Psoas muscle (tissue), 8 donors: Measurements from ENCODE around the gene CD55. TPM values are rescaled to one million over a fixed set of nuclear protein-coding genes. Genes with fewer than 3 reads are reported as not detected.

Experiments
- ATAC-seq, 4 donors: fragments of 200-7000 bp; cut with Tn5 transposase; one replicate each; pipeline ENCODE4 v1.9.1; 2020; ENCODE audit warnings: moderate library complexity in 3 of 4, mild to moderate bottlenecking in 2 of 4
- DNase-seq, 2 donors: peaks; one replicate each; pipeline ENCODE4 v3.0.0-alpha.2; 2020
- H3K27ac ChIP-seq: fragments of 200-600 bp; one replicate; pipeline ENCODE4 v1.8.0; 2022
- H3K27me3 ChIP-seq, 3 donors: fragments of 200-600 bp in 1 of 3; one replicate each; pipeline versions ENCODE4 v1.6.1 to v1.8.0; 2013 to 2022; ENCODE audit warnings: low read length in 2 of 3, mild to moderate bottlenecking in 2 of 3, moderate library complexity in 1 of 3; ENCODE audit not compliant: insufficient read depth in 3 of 3
- H3K36me3 ChIP-seq, 2 donors: fragments of 200-600 bp in 1 of 2; one replicate each; pipeline versions ENCODE4 v1.6.1 to v1.8.0; 2013 to 2022; ENCODE audit warnings: low read depth in 1 of 2, mild to moderate bottlenecking in 1 of 2, moderate library complexity in 1 of 2; ENCODE audit not compliant: insufficient read depth in 1 of 2
- H3K4me1 ChIP-seq: fragments of 200-600 bp; one replicate; pipeline ENCODE4 v1.8.0; 2022
- H3K4me3 ChIP-seq: fragments of 200-600 bp; one replicate; pipeline ENCODE4 v1.8.0; 2022; ENCODE audit warnings: mild to moderate bottlenecking
- H3K9me3 ChIP-seq: fragments of 200-600 bp; one replicate; pipeline ENCODE4 v1.8.0; 2022
- CTCF ChIP-seq: fragments of 200-600 bp; IDR thresholded peaks from one replicate; pipeline ENCODE4 v1.8.0; 2022; ENCODE audit warnings: antibody characterized with exemption
- WGBS, 3 donors: extraction: QIAGEN DNeasy Blood & Tissue Kit; methylation state at CpG; one replicate each; pipeline versions ENCODE4 v1.1.6 to v1.1.7; 2013; 5-methylcytosine and 5-hydroxymethylcytosine counted together
- intact Hi-C, 2 donors: fragments of 100-400 bp; cut with DNase I; formaldehyde crosslinking; loops; one replicate each; pipeline versions ENCODE4 v1.11.0 to v1.14.2; 2022
- polyA plus RNA-seq, 3 donors: library from polyadenylated mRNA; stranded (reverse); fragments of 200-250 nt; gene quantifications; one replicate each; pipeline ENCODE4 v1.2.3, GENCODE V29; 2013
- total RNA-seq, 4 donors: library from RNA; stranded (reverse); fragmentation: NEBNext Ultra II Directional in 2 of 4; extraction: Animal tissue kit (Norgen Biotek cat#: 25700) in 2 of 4; gene quantifications; one replicate each; pipeline versions ENCODE4 v1.2.1 to v1.2.4, GENCODE V29; 2021 to 2023
- donor health status: healthy with polysubstance abuse.
- donor health status: DM: no; HTN: no; CAD: no; lungs with moderate emphysema.
- donor health status: Bipolar disorder and iron deficiency.
- donor health status: healthy.
- donor health status: DM: yes; HTN: yes; CAD: no.
- donor health status: DM: no; HTN: no; CAD: no.
- donor health status: DM: no; HTN: no; CAD: no.
- donor health status: DM: yes; HTN: yes; CAD: no.

The CD55 gene
- total and polyA plus RNA-seq, 7 donors = 44.2 to 318 (median 102) TPM

GRCh38 chr1:207336559-207337467 is 15.3 kb downstream of the CD55 start:
- no peaks in the 10 kb centered on the region for H3K27me3 ChIP-seq
- ATAC-seq (peak in 1 of 4 donors; percentile 35), DNase-seq (no peak)
- no peaks in the 10 kb centered on the region for H3K9me3 ChIP-seq
- WGBS, 3 donors = 38 to 60% (median 40%) methylated on average over 3 of the region's 3 CpGs
- H3K36me3 ChIP-seq = peaks cover 14 to 86% of the 10 kb centered on the region in 2 donors
- H3K4me3 ChIP-seq = no peak overlapping the region
- intact Hi-C loops = no loop called here
- peaks cover 3% of the 10 kb centered on the region for H3K4me1 ChIP-seq
- no peak overlapping the region for H3K27ac ChIP-seq
- TF ChIP-seq CTCF = no peak

- Histone ChIP-seq H3K4me3 (no peak overlapping the region), H3K9me3 (no peaks in the 10 kb centered on the region), H3K4me1 (peaks cover 27% of the 10 kb centered on the region), H3K27ac (no peak overlapping the region), H3K36me3 (peaks cover 0 to 72% of the 10 kb centered on the region in 2 donors), H3K27me3 (no peaks in the 10 kb centered on the region)
- TF ChIP-seq CTCF = no peak
- DNase-seq = no peak
- ATAC-seq = no peak
- intact Hi-C loops = no loop called here
- WGBS, 3 donors = 88 to 90% (median 88%) methylated on average over 1 of the region's 1 CpG
These were observed 20.9 kb downstream of the CD55 start for GRCh38 chr1:207342332-207342731.

- Histone ChIP-seq H3K4me1 (peaks cover 34% of the 10 kb centered on the region), H3K36me3 (peaks cover 7 to 69% of the 10 kb centered on the region in 2 donors)
- TF ChIP-seq CTCF = no peak
These were observed 22.2 kb downstream of the CD55 start for GRCh38 chr1:207343675-207344074.

GRCh38 chr1:207344221-207344620 is 22.7 kb downstream of the CD55 start:
- intact Hi-C loops = no loop called here
- H3K36me3 ChIP-seq = peaks cover 7 to 64% of the 10 kb centered on the region in 2 donors
- no peak overlapping the region for H3K27ac ChIP-seq
- H3K4me3 ChIP-seq = no peak overlapping the region
- H3K27me3 ChIP-seq = no peaks in the 10 kb centered on the region
- no peak for TF ChIP-seq CTCF
- H3K9me3 ChIP-seq = peaks cover 6% of the 10 kb centered on the region
- ATAC-seq (no peak), DNase-seq (no peak)
- peaks cover 34% of the 10 kb centered on the region for H3K4me1 ChIP-seq
- WGBS, 3 donors = 94 to 98% (median 96%) methylated on average over 2 of the region's 2 CpGs

More at GRCh38 chr1:207343675-207344074, 22.2 kb downstream of the CD55 start:
- Histone ChIP-seq H3K27me3 (no peaks in the 10 kb centered on the region), H3K27ac (no peak overlapping the region), H3K9me3 (peaks cover 3% of the 10 kb centered on the region), H3K4me3 (no peak overlapping the region)
- ATAC-seq (no peak), DNase-seq (no peak)
- intact Hi-C loops = no loop called here
